Measurements from ENCODE around the gene NDUFS1. TPM values are rescaled to one million over a fixed set of nuclear protein-coding genes. Genes with fewer than 3 reads are reported as not detected.

NDUFS1 gene
- total and polyA plus RNA-seq, 10 of the 15 experiments (the other 5 are each of a cell fraction or from before 2014, with no cell fraction given): 62.6 to 108 (median 90.4) TPM

DNA sequence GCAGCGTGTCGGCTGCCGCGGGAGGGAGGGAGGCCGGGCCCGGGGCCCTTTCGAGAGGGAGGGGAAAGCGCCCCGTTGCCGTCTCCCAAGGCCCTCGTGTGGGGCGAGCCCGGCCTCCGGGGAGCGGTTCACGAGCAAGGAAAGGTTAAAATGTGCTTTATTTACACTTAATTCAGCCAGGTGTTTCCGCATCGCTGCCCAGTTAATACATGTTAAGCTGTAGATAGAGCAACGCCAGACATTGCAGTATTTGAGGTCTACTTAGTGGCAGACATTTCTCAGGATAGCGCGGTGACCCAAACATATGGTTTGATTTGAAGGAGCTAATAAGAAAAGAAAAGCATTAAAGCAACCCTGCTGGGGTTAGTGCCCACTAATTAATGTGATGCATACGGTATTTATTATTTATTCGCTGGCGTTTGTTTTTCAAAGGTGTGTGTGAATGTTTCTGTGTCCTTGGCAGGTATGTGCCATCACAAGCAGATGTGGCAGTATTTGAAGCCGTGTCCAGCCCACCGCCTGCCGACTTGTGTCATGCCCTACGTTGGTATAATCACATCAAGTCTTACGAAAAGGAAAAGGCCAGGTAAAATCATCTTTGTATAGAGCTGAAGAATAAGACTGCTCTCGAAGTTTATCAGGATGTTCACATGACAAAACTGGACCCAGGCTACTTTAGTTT, 1.0 kb upstream of the NDUFS1 start:
- SMC1A ChIA-PET (ENCODE audit: uncharacterized antibody, unreplicated experiment): interaction anchor here (1.2 to 1.9 kb wide), 4 partner anchors 71 to 146 kb away, joined by 3 to 7 read pairs (median 4); partner anchors contain the start of gene ZDBF2

More for the DNA sequence above, 1.0 kb upstream of the NDUFS1 start:
- Histone ChIP-seq H3K4me3 (peak overlapping the region; percentile 93), H3K27ac (ENCODE audit: control insufficient read depth, insufficient read depth) (peak overlapping the region; percentile 94), H3K4me2 (ENCODE audit: control insufficient read depth, insufficient read depth) (peak overlapping the region; percentile 48), H3K27me3 (replicated peaks in 1 of 2; ENCODE audit: control insufficient read depth in 2 of 2, insufficient read depth in 2 of 2, low read length in 1 of 2) (no peaks in the 10 kb centered on the region), H3K79me2 (ENCODE audit: control insufficient read depth, insufficient read depth, low read length) (peaks cover 72% of the 10 kb centered on the region), H3K4me1 (ENCODE audit: control insufficient read depth, insufficient read depth, low read length) (peaks cover 2% of the 10 kb centered on the region; the same call in 1 of the 2 replicates), H4K20me1 (ENCODE audit: control insufficient read depth, insufficient read depth) (no peaks in the 10 kb centered on the region), H3K9me3 (replicated peaks; ENCODE audit: control insufficient read depth, insufficient read depth, low read length) (no peaks in the 10 kb centered on the region), H3K36me3 (ENCODE audit: control insufficient read depth in 2 of 2, insufficient read depth in 2 of 2, low read length in 1 of 2) (peaks cover 2 to 19% of the 10 kb centered on the region in 2 experiments; a peak in 3 of 4 replicates), H2AFZ (ENCODE audit: control insufficient read depth, low read depth, low read length) (peak overlapping the region; percentile 99), H3K9ac (ENCODE audit: control insufficient read depth, insufficient read depth, low read length) (peak overlapping the region; percentile 93)
- no peak for FAIRE-seq
- TSS peak; percentile 80 for BruUV-seq (replicated peaks)
- intact Hi-C loops (cut with micrococcal nuclease; ENCODE audit: unreplicated experiment) (loop anchor here (10.0 kb wide), 1 partner anchor 295 kb away; no protein-coding TSS in a partner anchor), in situ Hi-C loops (cut with MboI) (no loop called here)
- TF ChIP-seq HDGF (IDR thresholded peaks at IDR 0.05) (no peak), PAX5 (IDR thresholded peaks at IDR 0.05; ENCODE audit: borderline replicate concordance, low read depth, low read length) (peak; percentile 76; the same call in 1 of the 2 replicates), MXI1 (IDR thresholded peaks at IDR 0.05; ENCODE audit: low read depth, low read length) (peak; percentile 80; the same call in 1 of the 2 replicates), MYC (IDR thresholded peaks at IDR 0.05; ENCODE audit: insufficient read depth, insufficient read length, insufficient replicate concordance, low read length, severe bottlenecking) (peak; percentile 97), LARP7 (IDR thresholded peaks at IDR 0.05) (0 out of 2 replicates have a peak, but pooled peaks have one; percentile 4)
- CTCF ChIA-PET: interaction anchor here (0.7 to 1.8 kb wide), 6 partner anchors 114 to 823 kb away, joined by 3 to 4 read pairs (median 3); partner anchors contain the start of gene ZDBF2
- RAD21 ChIA-PET (ENCODE audit: unreplicated experiment): interaction anchor here (0.9 to 1.3 kb wide), 4 partner anchors 77 to 194 kb away, joined by 3 read pairs; no protein-coding TSS in a partner anchor
- no peak for DNase-seq (ENCODE audit: low read depth, low spot score)
- peak; percentile 79 for ATAC-seq
- POLR2A ChIA-PET: interaction anchor here (2.9 kb wide), 1 partner anchor 73 kb away, joined by 14 read pairs; the partner anchor contains the start of gene INO80D
- WGBS (ENCODE audit: insufficient coverage, insufficient replicate concordance, low lambda C conversion rate, missing lambda C conversion rate): 1% methylated on average over 23 of the region's 30 CpGs

Data from GM12878 (cell line).